Lower leg skin (tissue), 4 donors: ENCODE measurements around the gene TMEM200C. TPM values are rescaled to one million over a fixed set of nuclear protein-coding genes. Genes with fewer than 3 reads are reported as not detected.

Experiments
- DNase-seq, 2 donors: peaks; one replicate each; pipeline ENCODE4 v3.0.0-alpha.2; 2019; ENCODE audit warnings: low spot score in 2 of 2
- H3K4me3 ChIP-seq: fragments of 200-600 bp; sonication (generic); 2 replicates; pipeline ENCODE4 v1.5.1; 2017; ENCODE audit warnings: mild to moderate bottlenecking, low read depth; ENCODE audit not compliant: poor library complexity, severe bottlenecking
- CTCF ChIP-seq, 3 donors: fragments of 450-650 bp; IDR thresholded peaks; one replicate each; pipeline ENCODE4 v1.5.1; 2016; ENCODE audit warnings: antibody characterized with exemption in 3 of 3, mild to moderate bottlenecking in 3 of 3, moderate library complexity in 2 of 3
- POLR2A ChIP-seq, 2 donors: fragments of 450-650 bp; IDR thresholded peaks; one replicate each; pipeline ENCODE4 v1.6.1; 2016 to 2017; ENCODE audit warnings: antibody characterized with exemption in 2 of 2, mild to moderate bottlenecking in 1 of 2, moderate library complexity in 1 of 2
- WGBS, 2 donors: methylation state at CpG; one replicate each; pipeline ENCODE4 v1.1.5; 2018; 5-methylcytosine and 5-hydroxymethylcytosine counted together
- intact Hi-C: fragments of 100-400 bp; cut with DNase I; formaldehyde crosslinking; loops from one replicate; pipeline ENCODE4 v1.15.0; 2023; ENCODE audit warnings: low total_unique reads
- total RNA-seq, 4 donors: library from RNA; depleted of rRNA; stranded (reverse); fragments of >200 nt; gene quantifications; one replicate each; pipeline ENCODE4 v1.1.0, GENCODE V29; 2016

Gene TMEM200C
- total RNA-seq, 4 donors from 2014 or later: 0.04 to 0.55 (median 0.32) TPM; not detected in 1

DNA sequence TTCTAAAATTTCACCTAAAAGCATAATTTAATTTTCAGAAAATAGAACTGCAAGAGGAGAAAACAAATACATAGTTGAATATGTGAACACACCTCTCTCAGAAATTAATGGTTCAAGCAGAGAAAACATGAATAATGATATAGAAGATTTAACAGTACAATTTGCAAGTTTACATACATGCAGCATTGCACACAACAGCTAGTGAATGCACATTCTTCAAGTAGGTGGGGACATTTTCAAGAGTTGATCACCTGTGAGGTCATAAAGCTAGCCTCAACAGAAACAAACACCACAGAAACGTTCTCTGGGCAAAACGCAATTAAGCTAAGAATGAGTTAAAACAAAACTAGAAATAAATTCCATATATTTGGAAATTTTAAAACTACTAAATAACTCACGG, 38.1 kb downstream of the TMEM200C start:
- H3K4me3 ChIP-seq: no peak overlapping the region
- TF ChIP-seq CTCF (IDR thresholded peaks at IDR 0.05) (no peak), POLR2A (IDR thresholded peaks at IDR 0.05) (no peak)
- 38 to 54% methylated on average over 3 of the region's 3 CpGs for WGBS, 2 donors
- intact Hi-C loops: no loop called here
- DNase-seq: no peak

- H3K4me3 ChIP-seq: no peak overlapping the region
- no peak for TF ChIP-seq CTCF (IDR thresholded peaks at IDR 0.05)
- TF ChIP-seq POLR2A (IDR thresholded peaks at IDR 0.05): no peak
- DNase-seq: no peak
- intact Hi-C loops: no loop called here
- WGBS, 2 donors: 71 to 76% methylated on average over 5 of the region's 5 CpGs
Measured at GRCh38 chr18:5853253-5853652, 42.1 kb downstream of the TMEM200C start.

DNA sequence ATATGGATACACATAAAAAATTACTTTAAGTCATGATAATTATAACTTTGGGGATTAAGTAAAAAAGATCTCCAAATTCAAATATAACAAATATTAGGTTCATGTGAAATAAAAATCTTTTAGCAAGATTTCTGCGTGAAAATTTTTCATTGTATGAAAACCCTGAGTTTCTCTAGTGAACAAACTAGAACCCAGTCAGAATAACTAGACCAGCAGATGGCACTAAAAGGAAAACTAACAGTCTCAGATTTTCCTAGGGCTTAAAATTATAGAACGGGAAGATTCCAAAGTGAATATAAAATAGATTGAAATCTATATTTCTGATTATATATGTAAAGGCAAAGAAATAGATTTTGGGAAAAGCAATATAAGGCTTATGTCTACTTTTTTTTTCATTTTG, 43.3 kb downstream of the TMEM200C start:
- no peak for DNase-seq
- no peak overlapping the region for H3K4me3 ChIP-seq
- TF ChIP-seq POLR2A (IDR thresholded peaks at IDR 0.05) (no peak), CTCF (IDR thresholded peaks at IDR 0.05) (no peak)
- intact Hi-C loops: no loop called here
- 31 to 55% methylated on average over 2 of the region's 2 CpGs for WGBS, 2 donors

DNA sequence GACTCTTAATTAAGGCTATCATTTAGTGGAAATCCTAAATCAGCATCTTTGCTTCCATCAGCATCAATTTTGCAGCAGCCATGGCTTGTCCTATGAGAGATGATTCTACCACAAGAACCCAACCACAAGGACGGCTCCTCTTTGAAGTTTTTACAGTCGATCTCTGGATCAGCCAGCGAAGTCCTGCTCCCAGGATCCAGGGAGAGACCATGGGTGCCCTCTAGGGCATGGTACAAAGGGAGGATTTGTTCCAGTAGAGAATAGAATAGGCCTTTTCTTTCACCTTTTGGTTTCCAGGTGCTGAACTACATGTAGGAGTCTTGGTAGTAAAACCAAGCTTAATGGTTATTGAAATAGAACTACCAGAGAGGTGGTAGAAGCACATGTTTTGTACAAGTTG, 52.7 kb downstream of the TMEM200C start:
- DNase-seq: no peak
- no peak overlapping the region for H3K4me3 ChIP-seq
- WGBS, 2 donors: 65 to 69% methylated on average over 3 of the region's 3 CpGs
- intact Hi-C loops: no loop called here
- TF ChIP-seq POLR2A (IDR thresholded peaks at IDR 0.05) (no peak), CTCF (IDR thresholded peaks at IDR 0.05) (no peak)

DNA sequence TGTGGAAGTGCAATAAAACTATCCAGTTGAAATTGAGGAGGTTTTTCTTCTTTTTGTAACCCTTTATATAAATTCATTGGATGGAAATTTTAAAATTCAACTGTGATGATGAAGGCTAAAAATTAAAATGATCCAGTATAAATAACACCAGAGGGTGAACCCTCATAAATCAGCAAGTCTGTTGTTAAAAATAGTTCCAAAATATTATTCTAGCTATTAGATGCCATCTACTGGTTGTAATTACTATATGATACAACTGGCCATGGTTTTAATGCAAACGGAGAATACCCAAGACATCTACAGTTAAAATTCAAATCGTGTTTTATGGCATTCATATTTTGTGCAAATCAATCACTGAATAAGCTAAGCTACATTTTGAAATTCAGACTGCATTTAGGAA, 53.8 kb downstream of the TMEM200C start:
- H3K4me3 ChIP-seq: no peak overlapping the region
- intact Hi-C loops: no loop called here
- 35 to 39% methylated on average over 2 of the region's 2 CpGs for WGBS, 2 donors

More for the DNA sequence above, 53.8 kb downstream of the TMEM200C start:
- no peak for DNase-seq
- TF ChIP-seq POLR2A (IDR thresholded peaks at IDR 0.05) (no peak), CTCF (IDR thresholded peaks at IDR 0.05) (no peak)
